H1 (cell line): Measurements from ENCODE around the gene RAPGEF5. TPM values are rescaled to one million over a fixed set of nuclear protein-coding genes. Genes with fewer than 3 reads are reported as not detected.

Experiments
- CTCF ChIA-PET: fragments of 300-600 bp; sonication (Branson Sonifier 250); formaldehyde crosslinking; loops from one replicate; lab custom pipeline; 2021; ENCODE audit not compliant: partially characterized antibody; lab: Charles Lee
- POLR2A ChIA-PET: fragments of 300-600 bp; sonication (Branson Sonifier 250); formaldehyde crosslinking; loops from one replicate; lab custom pipeline; 2021; ENCODE audit warnings: inconsistent platforms; ENCODE audit not compliant: partially characterized antibody; lab: Charles Lee
- DNase-seq, 2 experiments: peaks; one replicate each; pipeline versions ENCODE4 v3.0.0 to v3.0.0-alpha.2; 2010 to 2022; ENCODE audit warnings: low spot score in 2 of 2, low read depth in 1 of 2, mixed read lengths in 1 of 2
- FAIRE-seq: peaks from 2 replicates; lab custom pipeline; 2011; peaks lifted over from hg19 to GRCh38; lab: Jason Lieb, UNC
- H2AFZ ChIP-seq: 2 replicates; pipeline ENCODE4 v1.8.1; 2012; ENCODE audit warnings: low read length, inconsistent platforms
- H2AK5ac ChIP-seq: 2 replicates; pipeline ENCODE4 v1.6.1; 2013; ENCODE audit warnings: low read depth, low read length
- H2BK120ac ChIP-seq: replicated peaks from 2 replicates; pipeline ENCODE3; 2013; ENCODE audit warnings: low read depth, low read length, inconsistent platforms
- H2BK12ac ChIP-seq: 2 replicates; pipeline ENCODE4 v1.6.1; 2013; ENCODE audit warnings: low read depth, low read length
- H2BK15ac ChIP-seq: 2 replicates; pipeline ENCODE4 v1.6.1; 2013; ENCODE audit warnings: low read length
- H2BK20ac ChIP-seq: 2 replicates; pipeline ENCODE4 v1.6.1; 2013; ENCODE audit warnings: low read length
- H2BK5ac ChIP-seq: 2 replicates; pipeline ENCODE4 v1.6.1; 2013; ENCODE audit warnings: low read depth, low read length
- H3K14ac ChIP-seq: 2 replicates; pipeline ENCODE4 v1.6.1; 2013; ENCODE audit warnings: inconsistent platforms; ENCODE audit not compliant: insufficient read length
- H3K18ac ChIP-seq: 2 replicates; pipeline ENCODE4 v1.6.1; 2013; ENCODE audit warnings: low read length; ENCODE audit errors: extremely low read depth
- H3K23ac ChIP-seq: 2 replicates; pipeline ENCODE4 v1.6.1; 2013; ENCODE audit warnings: inconsistent platforms; ENCODE audit not compliant: insufficient read length
- H3K23me2 ChIP-seq: 2 replicates; pipeline ENCODE4 v1.6.1; 2013; ENCODE audit warnings: low read depth, low read length
- H3K27ac ChIP-seq: 2 replicates; pipeline ENCODE4 v1.6.1; 2011; ENCODE audit warnings: low read depth, low read length, inconsistent platforms
- H3K27me3 ChIP-seq, 4 experiments: replicated peaks in 1 of 4; 1 replicate in 1 of 4; 2 replicates in 3 of 4; pipeline versions ENCODE4 v1.6.1 to v1.8.1; 2011 to 2013; ENCODE audit warnings: low read length in 3 of 4, mild to moderate bottlenecking in 3 of 4, inconsistent platforms in 2 of 4, mixed read lengths in 2 of 4, moderate library complexity in 1 of 4; ENCODE audit not compliant: control insufficient read depth in 3 of 4, insufficient read depth in 3 of 4; ENCODE audit errors: extremely low read depth in 1 of 4
- H3K36me3 ChIP-seq, 4 experiments: 2 replicates each; pipeline versions ENCODE4 v1.6.1 to v1.8.1; 2011 to 2013; ENCODE audit warnings: mild to moderate bottlenecking in 4 of 4, low read length in 3 of 4, moderate library complexity in 2 of 4, control low read depth in 1 of 4, inconsistent platforms in 1 of 4; ENCODE audit not compliant: insufficient read depth in 4 of 4, control insufficient read depth in 2 of 4
- H3K4ac ChIP-seq: replicated peaks from 2 replicates; pipeline ENCODE3; 2013; ENCODE audit warnings: low read length, low read depth, mixed read lengths, inconsistent platforms; ENCODE audit not compliant: insufficient read length
- H3K4me1 ChIP-seq, 4 experiments: replicated peaks in 1 of 4; 1 replicate in 1 of 4; 2 replicates in 3 of 4; pipeline versions ENCODE4 v1.6.1 to v1.8.1; 2011 to 2013; ENCODE audit warnings: low read length in 3 of 4, inconsistent platforms in 2 of 4, mixed read lengths in 1 of 4; ENCODE audit not compliant: insufficient read depth in 4 of 4, control insufficient read depth in 3 of 4
- H3K4me2 ChIP-seq, 2 experiments: 2 replicates each; pipeline versions ENCODE4 v1.6.1 to v1.8.1; 2011 to 2013; ENCODE audit warnings: low read depth in 2 of 2, low read length in 2 of 2, control low read depth in 1 of 2, inconsistent platforms in 1 of 2, mild to moderate bottlenecking in 1 of 2; ENCODE audit not compliant: insufficient read depth in 1 of 2
- H3K4me3 ChIP-seq, 4 experiments: fragments of 200-600, 300-600 bp in 1 of 4; sonication (generic), shearing (Covaris generic), sonication (Bioruptor Twin) in 1 of 4; 2 replicates each; pipeline versions ENCODE4 v1.5.1 to v1.8.1; 2011 to 2016; ENCODE audit warnings: low read length in 4 of 4, low read depth in 3 of 4, control low read depth in 2 of 4, inconsistent platforms in 2 of 4, mild to moderate bottlenecking in 2 of 4, mixed read lengths in 1 of 4, moderate library complexity in 1 of 4; ENCODE audit not compliant: insufficient read depth in 2 of 4; ENCODE audit errors: extremely low read depth in 1 of 4
- H3K56ac ChIP-seq: replicated peaks from 2 replicates; pipeline ENCODE3; 2013; ENCODE audit warnings: low read depth, mild to moderate bottlenecking, mixed read lengths, low read length, inconsistent platforms; ENCODE audit not compliant: insufficient read length
- H3K79me1 ChIP-seq: 2 replicates; pipeline ENCODE4 v1.6.1; 2013; ENCODE audit warnings: low read depth, low read length, control low read depth
- H3K79me2 ChIP-seq, 2 experiments: 2 replicates each; pipeline versions ENCODE4 v1.6.1 to v1.8.1; 2012 to 2013; ENCODE audit warnings: low read length in 2 of 2, mild to moderate bottlenecking in 2 of 2, inconsistent platforms in 1 of 2; ENCODE audit not compliant: insufficient read depth in 2 of 2, control insufficient read depth in 1 of 2
- H3K9ac ChIP-seq, 4 experiments: replicated peaks in 1 of 4; 1 replicate in 1 of 4; 2 replicates in 3 of 4; pipeline versions ENCODE4 v1.6.1 to v1.8.1; 2011 to 2013; ENCODE audit warnings: low read depth in 3 of 4, low read length in 3 of 4, control low read depth in 2 of 4, mild to moderate bottlenecking in 2 of 4, moderate library complexity in 2 of 4, inconsistent platforms in 1 of 4; ENCODE audit errors: extremely low read depth in 1 of 4
- H3K9me3 ChIP-seq, 2 experiments: 2 replicates each; pipeline versions ENCODE4 v1.6.1 to v1.8.1; 2012 to 2013; ENCODE audit warnings: mild to moderate bottlenecking in 2 of 2, moderate library complexity in 2 of 2, control low read depth in 1 of 2, inconsistent platforms in 1 of 2, low read depth in 1 of 2, low read length in 1 of 2, mixed read lengths in 1 of 2; ENCODE audit not compliant: insufficient read depth in 2 of 2
- H4K20me1 ChIP-seq, 2 experiments: replicated peaks in 1 of 2; 2 replicates each; pipeline versions ENCODE3 to v1.8.1; 2011 to 2013; ENCODE audit warnings: inconsistent platforms in 2 of 2, low read length in 2 of 2, mild to moderate bottlenecking in 1 of 2; ENCODE audit not compliant: insufficient read depth in 2 of 2, control insufficient read depth in 1 of 2
- H4K5ac ChIP-seq: 2 replicates; pipeline ENCODE4 v1.6.1; 2013; ENCODE audit warnings: low read length, low read depth, mixed read lengths, inconsistent platforms; ENCODE audit not compliant: insufficient read length
- H4K8ac ChIP-seq: 2 replicates; pipeline ENCODE4 v1.8.0; 2013; ENCODE audit warnings: mild to moderate bottlenecking, moderate library complexity, low read length, inconsistent platforms; ENCODE audit not compliant: insufficient read depth; ENCODE audit errors: extremely low read depth
- H4K91ac ChIP-seq: replicated peaks from 2 replicates; pipeline ENCODE3; 2013; ENCODE audit warnings: low read length, mixed read lengths, inconsistent platforms; ENCODE audit not compliant: insufficient read length
- CHD2 ChIP-seq: IDR thresholded peaks from 2 replicates; pipeline ENCODE4 v1.6.1; 2012; ENCODE audit warnings: low read length, improper control_type of control experiment
- CTBP2 ChIP-seq: IDR thresholded peaks from 2 replicates; pipeline ENCODE4 v1.7.0; 2011; ENCODE audit warnings: borderline replicate concordance, mild to moderate bottlenecking, moderate library complexity, mixed read lengths, low read length; ENCODE audit not compliant: insufficient read depth, insufficient read length
- JUN ChIP-seq: IDR thresholded peaks from 2 replicates; pipeline ENCODE4 v1.6.1; 2011; ENCODE audit warnings: low read depth, mild to moderate bottlenecking, improper control_type of control experiment, low read length
- NANOG ChIP-seq: IDR thresholded peaks from 2 replicates; pipeline ENCODE4 v1.6.1; 2011; ENCODE audit warnings: low read length, low read depth, mild to moderate bottlenecking, inconsistent platforms; ENCODE audit not compliant: insufficient read depth, poor library complexity, severe bottlenecking
- NRF1 ChIP-seq: IDR thresholded peaks from 2 replicates; pipeline ENCODE4 v1.6.1; 2011; ENCODE audit warnings: mild to moderate bottlenecking, low read depth, low read length, improper control_type of control experiment
- PHF8 ChIP-seq: fragments of 200-600 bp; sonication (generic); conservative IDR thresholded peaks from 2 replicates; pipeline ENCODE4 v1.7.1; 2012; ENCODE audit warnings: low read depth, mild to moderate bottlenecking, inconsistent platforms, low read length, moderate library complexity
- RXRA ChIP-seq: IDR thresholded peaks from 2 replicates; pipeline ENCODE4 v1.6.1; 2011; ENCODE audit warnings: low read depth, mild to moderate bottlenecking, low read length, moderate library complexity; ENCODE audit not compliant: insufficient read depth
- SP1 ChIP-seq: IDR thresholded peaks from 2 replicates; pipeline ENCODE4 v1.6.1; 2011; ENCODE audit warnings: low read depth, low read length
- SP4 ChIP-seq: IDR thresholded peaks from 2 replicates; pipeline ENCODE4 v1.6.1; 2012; ENCODE audit warnings: low read length, inconsistent platforms
- SUZ12 ChIP-seq: fragments of 200-600 bp; sonication (generic); IDR thresholded peaks from 2 replicates; pipeline ENCODE4 v1.6.1; 2012; ENCODE audit warnings: mild to moderate bottlenecking, inconsistent platforms, low read length, moderate library complexity, mixed read lengths
- TEAD4 ChIP-seq: IDR thresholded peaks from 2 replicates; pipeline ENCODE4 v1.6.1; 2012; ENCODE audit warnings: low read depth, low read length, inconsistent platforms, mixed read lengths
- YY1 ChIP-seq: IDR thresholded peaks from 2 replicates; pipeline ENCODE4 v1.6.1; 2011; ENCODE audit warnings: low read depth, mild to moderate bottlenecking, low read length
- ZNF274 ChIP-seq: IDR thresholded peaks from 2 replicates; pipeline ENCODE4 v1.7.0; 2012; ENCODE audit warnings: low read length, borderline replicate concordance; ENCODE audit errors: extremely low read depth
- WGBS, 2 experiments: shearing (Covaris generic) in 1 of 2; methylation state at CpG; one replicate each; pipeline versions ENCODE4 v1.1.6 to v1.1.7; 2013 to 2015; ENCODE audit warnings: low lambda C conversion rate in 2 of 2, mixed read lengths in 2 of 2, inconsistent platforms in 1 of 2, low coverage in 1 of 2, missing lambda C conversion rate in 1 of 2; ENCODE audit not compliant: insufficient replicate concordance in 2 of 2, insufficient coverage in 1 of 2, insufficient read length in 1 of 2; ENCODE audit errors: extremely low coverage in 1 of 2, missing lambda C conversion rate in 1 of 2; 5-methylcytosine and 5-hydroxymethylcytosine counted together
- polyA plus RNA-seq, 7 experiments: library from polyadenylated mRNA; depleted of rRNA in 3 of 7; stranded (reverse) in 5 of 7; unstranded in 2 of 7; fragments of >200 nt in 5 of 7; fragments of 200-250 nt in 2 of 7; gene quantifications; 1 replicate in 5 of 7; 2 replicates in 1 of 7; 4 replicates in 1 of 7; pipeline versions ENCODE4 v1.2.1 to v1.2.3, GENCODE V29; 2011 to 2013; ENCODE audit warnings: missing spikeins in 2 of 7, mixed read lengths in 2 of 7
- total RNA-seq: library from RNA; stranded (reverse); fragmentation: NEBNext Ultra II Directional; extraction: Animal tissue kit (Norgen Biotek cat#: 25700); gene quantifications from 2 replicates; pipeline ENCODE4 v1.2.1, GENCODE V29; 2021
- TF ChIP-seq, protein P1 (sequence below): IDR thresholded peaks from 2 replicates; pipeline ENCODE4 v1.6.1; 2012; ENCODE audit warnings: inconsistent platforms

RAPGEF5 gene
- total and polyA plus RNA-seq, 2 of the 8 experiments (the other 6 are each of a cell fraction or from before 2014, with no cell fraction given): 4.4 to 22.9 TPM

DNA sequence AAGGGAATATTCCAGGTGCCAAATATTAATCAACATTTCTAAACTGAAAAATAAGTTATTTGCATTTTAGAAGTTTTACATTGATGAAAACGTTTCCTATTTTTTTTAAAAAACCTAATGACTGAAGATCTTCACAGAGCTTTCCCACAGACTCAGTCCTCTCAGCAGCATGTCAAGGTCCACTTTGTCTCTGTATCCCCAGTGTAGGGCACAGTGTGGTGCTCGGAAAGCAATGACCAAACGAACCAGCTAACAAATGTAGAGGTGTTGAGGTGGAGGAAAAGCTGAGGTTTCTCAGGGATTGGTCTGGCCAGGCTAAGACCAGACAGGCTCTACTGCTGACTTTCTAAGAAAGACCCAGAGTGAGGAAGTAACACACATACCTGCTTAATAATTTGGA lies 209.1 kb downstream of the RAPGEF5 start:
- peaks cover 0 to 18% (median 11%) of the 10 kb centered on the region in 4 experiments; a peak in 5 of 8 replicates for H3K36me3 ChIP-seq
- H3K27me3 ChIP-seq: no peaks in the 10 kb centered on the region
- H3K4me1 ChIP-seq: peaks cover 0 to 4% (median under 1%) of the 10 kb centered on the region in 4 experiments; a peak in 3 of 7 replicates
- 78% methylated on average over 3 of the region's 3 CpGs; no CpG with 5 or more reads in 1 of the 2 experiments for WGBS, 2 experiments
- no peaks in the 10 kb centered on the region for H4K20me1 ChIP-seq
- H2BK12ac ChIP-seq: no peak overlapping the region
- no peak overlapping the region for H4K91ac ChIP-seq
- no peak for DNase-seq
- H3K79me1 ChIP-seq: no peaks in the 10 kb centered on the region
- no peak overlapping the region for H4K5ac ChIP-seq
- H3K79me2 ChIP-seq: no peaks in the 10 kb centered on the region
- H2BK120ac ChIP-seq: no peak overlapping the region
- H3K9ac ChIP-seq: no peak overlapping the region
- H4K8ac ChIP-seq: no peak overlapping the region
- no peaks in the 10 kb centered on the region for H3K23me2 ChIP-seq
- ChIA-PET POLR2A (no interaction called here), CTCF (interaction anchor here (2.3 kb wide), 1 partner anchor 38 kb away, joined by 7 read pairs; no protein-coding TSS in a partner anchor)
- H2BK15ac ChIP-seq: no peak overlapping the region
- no peak overlapping the region for H3K4me2 ChIP-seq
- H3K4ac ChIP-seq: no peak overlapping the region
- H3K56ac ChIP-seq: no peak overlapping the region
- no peak overlapping the region for H3K14ac ChIP-seq
- no peaks in the 10 kb centered on the region; a peak in 1 of 4 replicates for H3K9me3 ChIP-seq
- H3K27ac ChIP-seq: no peak overlapping the region
- no peak overlapping the region for H3K23ac ChIP-seq
- no peak overlapping the region for H2BK20ac ChIP-seq
- no peak overlapping the region for H2BK5ac ChIP-seq
- H2AK5ac ChIP-seq: no peak overlapping the region
- H3K4me3 ChIP-seq: no peak overlapping the region
- no peak for FAIRE-seq
- no peak overlapping the region for H2AFZ ChIP-seq
- no peak overlapping the region for H3K18ac ChIP-seq
- TF ChIP-seq TEAD4 (no peak), SUZ12 (no peak), NANOG (no peak), CHD2 (no peak), CTBP2 (no peak), SP4 (no peak), PHF8 (no peak), SP1 (no peak), ZNF274 (no peak), RXRA (no peak), JUN (no peak), NRF1 (no peak), YY1 (no peak)
- TF ChIP-seq, protein P1, sequence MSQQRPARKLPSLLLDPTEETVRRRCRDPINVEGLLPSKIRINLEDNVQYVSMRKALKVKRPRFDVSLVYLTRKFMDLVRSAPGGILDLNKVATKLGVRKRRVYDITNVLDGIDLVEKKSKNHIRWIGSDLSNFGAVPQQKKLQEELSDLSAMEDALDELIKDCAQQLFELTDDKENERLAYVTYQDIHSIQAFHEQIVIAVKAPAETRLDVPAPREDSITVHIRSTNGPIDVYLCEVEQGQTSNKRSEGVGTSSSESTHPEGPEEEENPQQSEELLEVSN: no peak
